ENCODE results near the gene KRT72.

Gene KRT72

GRCh38 chr12:52608826-52609630, 7.8 kb upstream of the KRT72 start:
- TF ChIP-seq CTCF (IDR thresholded peaks at IDR 0.05; ENCODE audit: low read depth, low read length, poor library complexity, severe bottlenecking) = no peak
- no peak for TF ChIP-seq EZH2phosphoT487 (IDR thresholded peaks at IDR 0.05; ENCODE audit: borderline replicate concordance, low read length)
- H3K27ac ChIP-seq (ENCODE audit: low read depth, low read length) = no peak overlapping the region
- H3K4me1 ChIP-seq (ENCODE audit: control insufficient read depth, low read length) = no peaks in the 10 kb centered on the region
- H4K20me1 ChIP-seq (ENCODE audit: control insufficient read depth, insufficient read depth, low read depth, low read length) = no peaks in the 10 kb centered on the region
- H3K36me3 ChIP-seq (ENCODE audit: control insufficient read depth, low read length) = no peaks in the 10 kb centered on the region
- H3K9me3 ChIP-seq (ENCODE audit: control insufficient read depth, insufficient read depth, low read length) = no peaks in the 10 kb centered on the region
- no peaks in the 10 kb centered on the region for H3K9me2 ChIP-seq (replicated peaks; ENCODE audit: control insufficient read depth, low read length)
- H3K4me2 ChIP-seq (ENCODE audit: low read length) = no peak overlapping the region
- no peaks in the 10 kb centered on the region for H3K79me2 ChIP-seq (ENCODE audit: control insufficient read depth, low read length)
- H3F3A ChIP-seq (ENCODE audit: control insufficient read depth, insufficient read depth) = no peaks in the 10 kb centered on the region
- H3K27me3 ChIP-seq (ENCODE audit: control insufficient read depth, low read length) = peaks cover 10% of the 10 kb centered on the region; the same call in 1 of the 2 replicates
- no peak overlapping the region for H3K4me3 ChIP-seq (ENCODE audit: low read length)

GRCh38 chr12:52608161-52608560, 6.9 kb upstream of the KRT72 start:
- no peaks in the 10 kb centered on the region for H3K4me1 ChIP-seq (ENCODE audit: control insufficient read depth, low read length)
- no peaks in the 10 kb centered on the region for H3K9me3 ChIP-seq (ENCODE audit: control insufficient read depth, insufficient read depth, low read length)
- H3K79me2 ChIP-seq (ENCODE audit: control insufficient read depth, low read length) = no peaks in the 10 kb centered on the region
- H4K20me1 ChIP-seq (ENCODE audit: control insufficient read depth, insufficient read depth, low read depth, low read length) = no peaks in the 10 kb centered on the region
- no peak overlapping the region for H3K4me2 ChIP-seq (ENCODE audit: low read length)
- no peaks in the 10 kb centered on the region for H3K36me3 ChIP-seq (ENCODE audit: control insufficient read depth, low read length)
- H3F3A ChIP-seq (ENCODE audit: control insufficient read depth, insufficient read depth) = no peaks in the 10 kb centered on the region
- peaks cover 10% of the 10 kb centered on the region for H3K27me3 ChIP-seq (ENCODE audit: control insufficient read depth, low read length)
- H3K27ac ChIP-seq (ENCODE audit: low read depth, low read length) = no peak overlapping the region
- no peak for TF ChIP-seq EZH2phosphoT487 (IDR thresholded peaks at IDR 0.05; ENCODE audit: borderline replicate concordance, low read length)
- TF ChIP-seq CTCF (IDR thresholded peaks at IDR 0.05; ENCODE audit: low read depth, low read length, poor library complexity, severe bottlenecking) = no peak
- no peaks in the 10 kb centered on the region for H3K9me2 ChIP-seq (replicated peaks; ENCODE audit: control insufficient read depth, low read length)
- H3K4me3 ChIP-seq (ENCODE audit: low read length) = no peak overlapping the region

GRCh38 chr12:52607314-52607713, 6.1 kb upstream of the KRT72 start:
- no peaks in the 10 kb centered on the region for H3K79me2 ChIP-seq (ENCODE audit: control insufficient read depth, low read length)
- H3K4me2 ChIP-seq (ENCODE audit: low read length) = no peak overlapping the region
- no peaks in the 10 kb centered on the region for H3F3A ChIP-seq (ENCODE audit: control insufficient read depth, insufficient read depth)
- no peaks in the 10 kb centered on the region for H3K4me1 ChIP-seq (ENCODE audit: control insufficient read depth, low read length)
- H3K27me3 ChIP-seq (ENCODE audit: control insufficient read depth, low read length) = peaks cover 10% of the 10 kb centered on the region
- H3K9me2 ChIP-seq (replicated peaks; ENCODE audit: control insufficient read depth, low read length) = no peaks in the 10 kb centered on the region
- no peak overlapping the region for H3K27ac ChIP-seq (ENCODE audit: low read depth, low read length)
- H4K20me1 ChIP-seq (ENCODE audit: control insufficient read depth, insufficient read depth, low read depth, low read length) = no peaks in the 10 kb centered on the region
- TF ChIP-seq CTCF (IDR thresholded peaks at IDR 0.05; ENCODE audit: low read depth, low read length, poor library complexity, severe bottlenecking) (no peak), EZH2phosphoT487 (IDR thresholded peaks at IDR 0.05; ENCODE audit: borderline replicate concordance, low read length) (no peak)
- no peak overlapping the region for H3K4me3 ChIP-seq (ENCODE audit: low read length)
- no peaks in the 10 kb centered on the region for H3K9me3 ChIP-seq (ENCODE audit: control insufficient read depth, insufficient read depth, low read length)
- no peaks in the 10 kb centered on the region for H3K36me3 ChIP-seq (ENCODE audit: control insufficient read depth, low read length)

Data from DOHH2 (cell line).